ENCODE results near the gene SPEG. TPM values are rescaled to one million over a fixed set of nuclear protein-coding genes. Genes with fewer than 3 reads are reported as not detected.

SPEG gene
- total RNA-seq, 2 donors from 2014 or later: 82.2 to 90.8 TPM

GRCh38 chr2:219453671-219454590, 19.3 kb downstream of the SPEG start:
- Histone ChIP-seq H3K27me3 (no peaks in the 10 kb centered on the region), H3K36me3 (peaks cover 5% of the 10 kb centered on the region), H3K4me1 (peaks cover 0 to 48% of the 10 kb centered on the region in 2 donors), H3K27ac (peak overlapping the region; percentile 89 to 96), H3K9me3 (no peaks in the 10 kb centered on the region), H3K4me3 (no peak overlapping the region)
- DNase-seq (ENCODE audit: low spot score): peak; percentile 83
- no peak for TF ChIP-seq CTCF (IDR thresholded peaks at IDR 0.05)

- no peak for DNase-seq (ENCODE audit: low spot score)
- no peaks in the 10 kb centered on the region for H3K27me3 ChIP-seq
- TF ChIP-seq CTCF (IDR thresholded peaks at IDR 0.05): no peak
- H3K4me1 ChIP-seq: peaks cover 0 to 64% of the 10 kb centered on the region in 2 donors
- H3K36me3 ChIP-seq: no peaks in the 10 kb centered on the region
- H3K4me3 ChIP-seq: no peak overlapping the region
- no peaks in the 10 kb centered on the region for H3K9me3 ChIP-seq
- peak overlapping the region; percentile 89 to 96 for H3K27ac ChIP-seq
Measured at GRCh38 chr2:219455581-219455980, 20.9 kb downstream of the SPEG start.

DNA sequence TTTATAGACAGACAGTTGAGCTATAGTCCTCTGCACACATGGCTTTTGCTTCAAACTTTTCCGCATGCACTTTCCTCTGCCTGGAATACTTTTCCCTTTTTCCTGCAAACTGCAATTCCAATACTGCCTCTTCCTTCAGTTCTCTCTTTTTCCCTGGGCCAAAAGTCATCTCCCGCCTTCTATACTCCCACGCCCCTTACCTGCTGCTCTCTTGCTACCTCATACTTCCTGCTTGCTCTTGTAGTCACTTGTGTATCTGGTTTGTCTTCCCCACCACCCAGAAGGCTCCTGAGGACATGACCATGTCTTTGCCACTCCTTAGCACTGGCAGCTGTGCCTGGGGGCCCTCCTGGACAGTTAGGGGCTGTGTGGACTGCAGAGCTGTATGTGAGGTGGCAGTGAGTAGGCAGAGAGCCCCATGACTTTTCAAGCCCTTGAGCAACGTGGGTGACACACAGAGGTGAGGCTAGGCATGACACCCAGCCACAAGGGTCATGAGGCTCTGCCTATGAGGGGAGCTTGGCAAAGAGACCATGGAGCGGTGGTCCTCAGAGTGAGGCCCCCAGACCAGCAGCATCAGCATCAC, 23.2 kb downstream of the SPEG start:
- peaks cover 0 to 60% of the 10 kb centered on the region in 2 donors for H3K4me1 ChIP-seq
- H3K4me3 ChIP-seq: no peak overlapping the region
- no peaks in the 10 kb centered on the region for H3K9me3 ChIP-seq
- peak overlapping the region; percentile 85 to 96 for H3K27ac ChIP-seq
- no peak for TF ChIP-seq CTCF (IDR thresholded peaks at IDR 0.05)
- H3K36me3 ChIP-seq: peaks cover 10% of the 10 kb centered on the region
- H3K27me3 ChIP-seq: no peaks in the 10 kb centered on the region
- DNase-seq (ENCODE audit: low spot score): no peak

DNA sequence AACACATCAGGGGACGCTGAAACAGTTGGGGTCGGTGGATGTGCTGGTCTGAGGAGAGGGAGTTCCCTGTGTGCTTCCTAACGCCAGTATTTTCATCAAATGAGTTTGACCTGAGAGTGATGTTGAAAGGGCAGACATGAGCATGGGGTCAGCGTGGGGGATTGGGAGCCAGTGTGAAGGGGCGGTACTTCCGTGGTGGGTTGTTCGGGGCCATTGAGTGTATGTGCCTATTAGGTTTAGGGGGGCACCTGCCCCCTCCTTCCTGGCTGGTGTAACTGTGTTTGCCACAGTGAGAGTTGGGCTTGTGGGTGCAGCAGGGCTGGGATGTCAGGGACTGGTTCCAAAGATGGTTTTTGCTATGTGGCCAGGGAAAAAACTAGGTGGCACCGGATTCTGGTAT, 24.4 kb downstream of the SPEG start:
- Histone ChIP-seq H3K9me3 (no peaks in the 10 kb centered on the region), H3K4me1 (peaks cover 0 to 49% of the 10 kb centered on the region in 2 donors), H3K4me3 (no peak overlapping the region), H3K36me3 (peaks cover 12% of the 10 kb centered on the region), H3K27me3 (no peaks in the 10 kb centered on the region), H3K27ac (peak overlapping the region; percentile 85 to 96)
- no peak for DNase-seq (ENCODE audit: low spot score)
- TF ChIP-seq CTCF (IDR thresholded peaks at IDR 0.05): no peak

GRCh38 chr2:219459460-219460311, 25.0 kb downstream of the SPEG start:
- peak; percentile 70 for DNase-seq (ENCODE audit: low spot score)
- peak overlapping the region in 1 of 2 donors; percentile 35 for H3K4me3 ChIP-seq
- peaks cover 16% of the 10 kb centered on the region for H3K36me3 ChIP-seq
- no peaks in the 10 kb centered on the region for H3K27me3 ChIP-seq
- peaks cover 0 to 49% of the 10 kb centered on the region in 2 donors for H3K4me1 ChIP-seq
- peak overlapping the region; percentile 85 to 96 for H3K27ac ChIP-seq
- no peaks in the 10 kb centered on the region for H3K9me3 ChIP-seq
- TF ChIP-seq CTCF (IDR thresholded peaks at IDR 0.05): peak; percentile 78 to 92

Data from right atrium auricular region (tissue), 2 donors.